Choroid plexus epithelial cell (primary cell): Measurements from ENCODE around the gene PFDN1.
"Not testable (repeated sequence)": the region's sequence is repeated elsewhere in the genome, so short reads cannot be mapped to it uniquely, and the experiment has no call there.

ENCODE experiments used
- DNase-seq: peaks from one replicate; pipeline ENCODE4 v3.0.0-alpha.2; 2010; ENCODE audit warnings: low read depth
- H3K4me3 ChIP-seq: 2 replicates; pipeline ENCODE4 v1.5.1; 2011; ENCODE audit warnings: low read depth, mild to moderate bottlenecking, control low read depth, low read length, moderate library complexity
- CTCF ChIP-seq: conservative IDR thresholded peaks from 2 replicates; pipeline ENCODE4 v1.5.1; 2011; ENCODE audit warnings: low read depth, mild to moderate bottlenecking, control low read depth, inconsistent platforms, low read length, moderate library complexity

The PFDN1 gene

GRCh38 chr5:140208065-140208464 lies 94.8 kb downstream of the PFDN1 start:
- DNase-seq, result no peak
- TF ChIP-seq CTCF, result no peak
- no peak overlapping the region for H3K4me3 ChIP-seq

GRCh38 chr5:140207250-140207964 lies 95.5 kb downstream of the PFDN1 start:
- no peak for TF ChIP-seq CTCF
- H3K4me3 ChIP-seq, result no peak overlapping the region
- no peak for DNase-seq

GRCh38 chr5:140205952-140206351 lies 96.9 kb downstream of the PFDN1 start:
- no peak overlapping the region for H3K4me3 ChIP-seq
- no peak for TF ChIP-seq CTCF
- no peak for DNase-seq

GRCh38 chr5:140205216-140205615 lies 97.7 kb downstream of the PFDN1 start:
- TF ChIP-seq CTCF, result no peak
- DNase-seq, result no peak
- H3K4me3 ChIP-seq, result no peak overlapping the region

- no peak for DNase-seq
- TF ChIP-seq CTCF, result no peak
- no peak overlapping the region for H3K4me3 ChIP-seq
Observed at GRCh38 chr5:140202610-140203009, 100.3 kb downstream of the PFDN1 start.

GRCh38 chr5:140202078-140202477 lies 100.8 kb downstream of the PFDN1 start:
- no peak for DNase-seq
- no peak overlapping the region for H3K4me3 ChIP-seq
- no peak for TF ChIP-seq CTCF

- DNase-seq, H3K4me3 ChIP-seq: not testable (repeated sequence)
Observed at GRCh38 chr5:140198915-140199314, 104.0 kb downstream of the PFDN1 start.
